ENCODE results near the gene RGS3.

GRCh38 chr9:113483676-113484257 is 20.2 kb downstream of the RGS3 start:
- TF ChIP-seq CTCF (IDR thresholded peaks at IDR 0.05; ENCODE audit: insufficient read depth, low read length) (no peak), GABPA (IDR thresholded peaks at IDR 0.05; ENCODE audit: low read depth) (no peak), POLR2AphosphoS5 (IDR thresholded peaks at IDR 0.05; ENCODE audit: low read depth) (no peak)
- TF ChIP-seq, protein P1, sequence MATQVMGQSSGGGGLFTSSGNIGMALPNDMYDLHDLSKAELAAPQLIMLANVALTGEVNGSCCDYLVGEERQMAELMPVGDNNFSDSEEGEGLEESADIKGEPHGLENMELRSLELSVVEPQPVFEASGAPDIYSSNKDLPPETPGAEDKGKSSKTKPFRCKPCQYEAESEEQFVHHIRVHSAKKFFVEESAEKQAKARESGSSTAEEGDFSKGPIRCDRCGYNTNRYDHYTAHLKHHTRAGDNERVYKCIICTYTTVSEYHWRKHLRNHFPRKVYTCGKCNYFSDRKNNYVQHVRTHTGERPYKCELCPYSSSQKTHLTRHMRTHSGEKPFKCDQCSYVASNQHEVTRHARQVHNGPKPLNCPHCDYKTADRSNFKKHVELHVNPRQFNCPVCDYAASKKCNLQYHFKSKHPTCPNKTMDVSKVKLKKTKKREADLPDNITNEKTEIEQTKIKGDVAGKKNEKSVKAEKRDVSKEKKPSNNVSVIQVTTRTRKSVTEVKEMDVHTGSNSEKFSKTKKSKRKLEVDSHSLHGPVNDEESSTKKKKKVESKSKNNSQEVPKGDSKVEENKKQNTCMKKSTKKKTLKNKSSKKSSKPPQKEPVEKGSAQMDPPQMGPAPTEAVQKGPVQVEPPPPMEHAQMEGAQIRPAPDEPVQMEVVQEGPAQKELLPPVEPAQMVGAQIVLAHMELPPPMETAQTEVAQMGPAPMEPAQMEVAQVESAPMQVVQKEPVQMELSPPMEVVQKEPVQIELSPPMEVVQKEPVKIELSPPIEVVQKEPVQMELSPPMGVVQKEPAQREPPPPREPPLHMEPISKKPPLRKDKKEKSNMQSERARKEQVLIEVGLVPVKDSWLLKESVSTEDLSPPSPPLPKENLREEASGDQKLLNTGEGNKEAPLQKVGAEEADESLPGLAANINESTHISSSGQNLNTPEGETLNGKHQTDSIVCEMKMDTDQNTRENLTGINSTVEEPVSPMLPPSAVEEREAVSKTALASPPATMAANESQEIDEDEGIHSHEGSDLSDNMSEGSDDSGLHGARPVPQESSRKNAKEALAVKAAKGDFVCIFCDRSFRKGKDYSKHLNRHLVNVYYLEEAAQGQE (IDR thresholded peaks at IDR 0.05; ENCODE audit: insufficient replicate concordance, low read depth): no peak
